GM18511 (cell line): Measurements from ENCODE around the gene ELOVL6.

ENCODE experiments used
- ATAC-seq: cut with Tn5 transposase; IDR thresholded peaks from one replicate; pipeline ENCODE4 v1.9.1; 2021; ENCODE audit warnings: mild to moderate bottlenecking, moderate library complexity; ENCODE audit not compliant: unreplicated experiment

Gene ELOVL6

GRCh38 chr4:110003401-110004187 is 194.8 kb downstream of the ELOVL6 start:
- ATAC-seq: no peak

GRCh38 chr4:110002326-110002725 is 196.1 kb downstream of the ELOVL6 start:
- no peak for ATAC-seq

GRCh38 chr4:109999585-109999912 is 198.9 kb downstream of the ELOVL6 start:
- no peak for ATAC-seq

- peak; percentile 51 for ATAC-seq
These were observed 199.4 kb downstream of the ELOVL6 start for GRCh38 chr4:109998867-109999584.

DNA sequence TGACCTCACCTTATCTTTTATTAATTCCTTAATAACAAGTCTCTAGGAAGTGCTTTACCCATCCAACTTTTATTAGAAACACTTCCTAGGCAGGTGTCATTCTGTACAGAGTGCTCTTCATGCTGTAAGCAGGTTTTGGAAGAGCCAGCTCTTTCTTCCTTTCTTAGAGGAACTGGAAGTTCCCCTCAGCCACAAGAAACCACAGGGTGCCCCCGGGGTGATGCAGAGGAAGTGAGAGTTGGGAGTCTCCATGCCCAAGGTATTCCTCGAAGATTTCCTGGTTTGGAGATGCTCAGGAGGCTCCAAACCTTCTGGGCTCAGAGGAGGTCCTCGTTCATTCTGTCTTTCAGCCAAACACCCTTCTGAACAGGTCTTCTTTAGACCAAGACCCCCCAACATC is 201.9 kb downstream of the ELOVL6 start:
- ATAC-seq: no peak
